Measurements from ENCODE around the gene INHBE.

Gene INHBE

GRCh38 chr12:57429473-57430111 lies 25.5 kb upstream of the INHBE start:
- Histone ChIP-seq H3K9me3 (ENCODE audit: low read length) (no peaks in the 10 kb centered on the region), H3F3A (ENCODE audit: insufficient read depth, low read length) (no peaks in the 10 kb centered on the region), H3K4me2 (ENCODE audit: low read length) (peak overlapping the region; percentile 87), H3K9ac (ENCODE audit: low read length) (peak overlapping the region; percentile 85), H3K79me2 (ENCODE audit: insufficient read depth, low read length) (peaks cover 21% of the 10 kb centered on the region), H3K4me1 (ENCODE audit: insufficient read depth, low read length, severe bottlenecking) (peaks cover 35% of the 10 kb centered on the region), H3K36me3 (ENCODE audit: insufficient read depth, low read length) (0 out of 2 replicates have a peak, but pooled peaks cover 1% of the 10 kb centered on the region), H3K4me3 (ENCODE audit: low read depth, low read length, poor library complexity, severe bottlenecking) (peak overlapping the region; percentile 78), H3K27me3 (ENCODE audit: insufficient read depth, low read length) (no peaks in the 10 kb centered on the region), H4K20me1 (ENCODE audit: insufficient read depth, low read length) (no peaks in the 10 kb centered on the region), H3K9me2 (ENCODE audit: low read depth, low read length) (no peaks in the 10 kb centered on the region), H3K27ac (ENCODE audit: low read depth, low read length, poor library complexity, severe bottlenecking) (peak overlapping the region; percentile 60), H2AFZ (ENCODE audit: low read length) (no peak overlapping the region)
- TF ChIP-seq, protein P1, sequence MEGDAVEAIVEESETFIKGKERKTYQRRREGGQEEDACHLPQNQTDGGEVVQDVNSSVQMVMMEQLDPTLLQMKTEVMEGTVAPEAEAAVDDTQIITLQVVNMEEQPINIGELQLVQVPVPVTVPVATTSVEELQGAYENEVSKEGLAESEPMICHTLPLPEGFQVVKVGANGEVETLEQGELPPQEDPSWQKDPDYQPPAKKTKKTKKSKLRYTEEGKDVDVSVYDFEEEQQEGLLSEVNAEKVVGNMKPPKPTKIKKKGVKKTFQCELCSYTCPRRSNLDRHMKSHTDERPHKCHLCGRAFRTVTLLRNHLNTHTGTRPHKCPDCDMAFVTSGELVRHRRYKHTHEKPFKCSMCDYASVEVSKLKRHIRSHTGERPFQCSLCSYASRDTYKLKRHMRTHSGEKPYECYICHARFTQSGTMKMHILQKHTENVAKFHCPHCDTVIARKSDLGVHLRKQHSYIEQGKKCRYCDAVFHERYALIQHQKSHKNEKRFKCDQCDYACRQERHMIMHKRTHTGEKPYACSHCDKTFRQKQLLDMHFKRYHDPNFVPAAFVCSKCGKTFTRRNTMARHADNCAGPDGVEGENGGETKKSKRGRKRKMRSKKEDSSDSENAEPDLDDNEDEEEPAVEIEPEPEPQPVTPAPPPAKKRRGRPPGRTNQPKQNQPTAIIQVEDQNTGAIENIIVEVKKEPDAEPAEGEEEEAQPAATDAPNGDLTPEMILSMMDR (IDR thresholded peaks at IDR 0.05; ENCODE audit: low read length): no peak
- TF ChIP-seq EZH2 (IDR thresholded peaks at IDR 0.05; ENCODE audit: borderline replicate concordance, low read length): no peak

DNA sequence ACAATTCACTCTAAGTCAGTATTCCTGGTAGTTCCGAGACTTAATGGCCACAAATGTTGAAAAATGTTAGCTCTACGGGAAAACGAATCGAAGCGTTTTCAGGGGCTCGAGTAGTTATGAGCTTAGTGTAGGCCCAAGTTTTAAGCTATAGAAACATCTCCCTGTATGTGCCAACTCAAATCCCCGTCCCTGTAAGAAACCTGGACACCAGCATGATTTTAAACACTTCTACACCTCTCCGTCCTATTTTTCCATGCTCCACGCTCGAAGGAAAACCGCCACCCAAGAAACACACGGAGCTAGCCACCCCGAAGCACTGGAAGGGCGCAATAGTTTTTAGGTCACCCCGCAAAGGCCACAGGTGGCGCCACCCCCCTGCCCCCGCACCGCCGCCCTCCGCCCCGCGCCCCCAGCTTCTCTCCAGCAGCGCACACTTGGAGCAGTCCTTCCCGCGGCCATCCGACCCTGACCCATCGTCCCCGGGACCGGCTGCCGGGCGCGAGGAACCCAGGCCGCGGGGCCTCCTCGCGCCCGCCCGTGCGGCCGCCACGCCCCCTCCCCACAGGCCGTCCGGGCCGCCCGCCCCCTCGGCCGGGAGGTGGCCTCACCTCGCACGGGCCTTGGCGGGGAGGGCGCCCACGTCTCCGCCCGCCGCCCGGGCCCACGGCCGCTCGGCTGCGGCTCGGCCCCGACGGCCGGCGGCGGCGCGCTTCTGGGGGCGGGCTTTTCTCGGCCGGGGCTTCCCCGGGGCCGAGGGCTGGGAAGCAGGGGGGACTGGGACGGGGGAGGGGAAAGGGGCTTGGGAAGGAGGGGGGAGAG lies 24.8 kb upstream of the INHBE start:
- H3K27me3 ChIP-seq (ENCODE audit: insufficient read depth, low read length): no peaks in the 10 kb centered on the region
- TF ChIP-seq, protein P1 (IDR thresholded peaks at IDR 0.05; ENCODE audit: low read length): peak; percentile 12
- no peak for TF ChIP-seq EZH2 (IDR thresholded peaks at IDR 0.05; ENCODE audit: borderline replicate concordance, low read length)
- H3K79me2 ChIP-seq (ENCODE audit: insufficient read depth, low read length): peaks cover 21% of the 10 kb centered on the region
- no peaks in the 10 kb centered on the region for H4K20me1 ChIP-seq (ENCODE audit: insufficient read depth, low read length)
- no peaks in the 10 kb centered on the region for H3K36me3 ChIP-seq (ENCODE audit: insufficient read depth, low read length)
- H3K4me3 ChIP-seq (ENCODE audit: low read depth, low read length, poor library complexity, severe bottlenecking): peak overlapping the region; percentile 78
- H3K9me3 ChIP-seq (ENCODE audit: low read length): no peaks in the 10 kb centered on the region
- no peak overlapping the region for H2AFZ ChIP-seq (ENCODE audit: low read length)
- H3K4me2 ChIP-seq (ENCODE audit: low read length): peak overlapping the region; percentile 94
- peak overlapping the region; percentile 60 for H3K27ac ChIP-seq (ENCODE audit: low read depth, low read length, poor library complexity, severe bottlenecking)
- H3K4me1 ChIP-seq (ENCODE audit: insufficient read depth, low read length, severe bottlenecking): peaks cover 35% of the 10 kb centered on the region
- H3F3A ChIP-seq (ENCODE audit: insufficient read depth, low read length): no peaks in the 10 kb centered on the region
- H3K9me2 ChIP-seq (ENCODE audit: low read depth, low read length): no peaks in the 10 kb centered on the region
- H3K9ac ChIP-seq (ENCODE audit: low read length): peak overlapping the region; percentile 85

GRCh38 chr12:57430931-57431566 lies 24.1 kb upstream of the INHBE start, which contains the start of gene R3HDM2:
Gene R3HDM2, minus strand, starts transcription at chr12:57431043. Its CDS starts 120,615 bp downstream, at chr12:57310428.
- Histone ChIP-seq H3F3A (ENCODE audit: insufficient read depth, low read length) (no peaks in the 10 kb centered on the region), H3K27ac (ENCODE audit: low read depth, low read length, poor library complexity, severe bottlenecking) (peak within 1 kb of the TSS; percentile 60), H3K79me2 (ENCODE audit: insufficient read depth, low read length) (peaks cover 16% of the 10 kb centered on the region), H3K36me3 (ENCODE audit: insufficient read depth, low read length) (no peaks in the 10 kb centered on the region), H3K9me2 (ENCODE audit: low read depth, low read length) (no peaks in the 10 kb centered on the region), H3K4me1 (ENCODE audit: insufficient read depth, low read length, severe bottlenecking) (peaks cover 35% of the 10 kb centered on the region), H3K9ac (ENCODE audit: low read length) (peak within 1 kb of the TSS; percentile 85), H3K9me3 (ENCODE audit: low read length) (no peaks in the 10 kb centered on the region), H4K20me1 (ENCODE audit: insufficient read depth, low read length) (no peaks in the 10 kb centered on the region), H2AFZ (ENCODE audit: low read length) (peak within 1 kb of the TSS; percentile 31), H3K4me3 (ENCODE audit: low read depth, low read length, poor library complexity, severe bottlenecking) (peak within 1 kb of the TSS; percentile 78), H3K27me3 (ENCODE audit: insufficient read depth, low read length) (no peaks in the 10 kb centered on the region), H3K4me2 (ENCODE audit: low read length) (peak within 1 kb of the TSS; percentile 94)
- TF ChIP-seq EZH2 (IDR thresholded peaks at IDR 0.05; ENCODE audit: borderline replicate concordance, low read length): no peak
- TF ChIP-seq, protein P1 (IDR thresholded peaks at IDR 0.05; ENCODE audit: low read length): no peak
